A673 (cell line): ENCODE data around the gene ZP3. TPM values are rescaled to one million over a fixed set of nuclear protein-coding genes. Genes with fewer than 3 reads are reported as not detected.
"Not testable (repeated sequence)": the region's sequence is repeated elsewhere in the genome, so short reads cannot be mapped to it uniquely, and the experiment has no call there.

Source experiments
- BruUV-seq: library from RNA; stranded (reverse); fragments of 400-500 nt; replicated peaks from 2 replicates; lab custom pipeline; 2021; lab: Mats Ljungman, UMichigan
- CTCF ChIA-PET: fragments of 300-600 bp; sonication (Branson Sonifier 250); formaldehyde crosslinking; loops from one replicate; lab custom pipeline; 2022; ENCODE audit warnings: antibody characterized with exemption; lab: Charles Lee
- POLR2A ChIA-PET: fragments of 300-600 bp; sonication (Branson Sonifier 250); formaldehyde crosslinking; loops from one replicate; lab custom pipeline; 2022; ENCODE audit warnings: antibody characterized with exemption; ENCODE audit not compliant: low non-redundant PET; lab: Charles Lee
- DNase-seq: peaks from one replicate; pipeline ENCODE4 v3.0.0-alpha.2; 2015; ENCODE audit warnings: low spot score
- H3K27ac ChIP-seq: fragments of 200-600 bp; sonication (generic); 2 replicates; pipeline ENCODE4 v1.5.1; 2016; ENCODE audit warnings: mixed run types, low read depth, mild to moderate bottlenecking, mixed read lengths, antibody characterized with exemption, low read length; ENCODE audit not compliant: poor library complexity, severe bottlenecking
- H3K27me3 ChIP-seq: fragments of 200-600 bp; sonication (generic); replicated peaks from 2 replicates; pipeline ENCODE4 v1.6.1; 2017; ENCODE audit warnings: mixed run types, low read depth, mild to moderate bottlenecking, mixed read lengths, antibody characterized with exemption, low read length; ENCODE audit not compliant: insufficient read depth, poor library complexity
- H3K36me3 ChIP-seq: fragments of 200-600 bp; sonication (generic); 2 replicates; pipeline ENCODE4 v1.6.1; 2016; ENCODE audit warnings: mixed run types, mild to moderate bottlenecking, mixed read lengths, antibody characterized with exemption, low read length; ENCODE audit not compliant: insufficient read depth, poor library complexity, severe bottlenecking
- H3K4me1 ChIP-seq: fragments of 200-600 bp; sonication (generic); 2 replicates; pipeline ENCODE4 v1.6.1; 2017; ENCODE audit warnings: mixed run types, mild to moderate bottlenecking, mixed read lengths, antibody characterized with exemption, low read length; ENCODE audit not compliant: insufficient read depth, poor library complexity, severe bottlenecking
- H3K4me3 ChIP-seq: fragments of 200-600 bp; sonication (generic); 2 replicates; pipeline ENCODE4 v1.5.1; 2016; ENCODE audit warnings: low read depth, mixed run types, mild to moderate bottlenecking, mixed read lengths, low read length; ENCODE audit not compliant: poor library complexity, severe bottlenecking
- H3K9me3 ChIP-seq: fragments of 200-600 bp; sonication (generic); 2 replicates; pipeline ENCODE4 v1.6.1; 2016; ENCODE audit warnings: mixed run types, low read depth, mild to moderate bottlenecking, mixed read lengths, antibody characterized with exemption, low read length; ENCODE audit not compliant: poor library complexity, severe bottlenecking
- intact Hi-C: fragments of 100-400 bp; cut with micrococcal nuclease; formaldehyde crosslinking; loops from one replicate; pipeline ENCODE4 v1.10.0; 2022; ENCODE audit not compliant: unreplicated experiment
- total RNA-seq: library from RNA; stranded (reverse); gene quantifications from 2 replicates; pipeline ENCODE4 v1.2.3, GENCODE V29; 2021

ZP3 gene
- total RNA-seq, 1 experiment from 2014 or later: 9.4 TPM

DNA sequence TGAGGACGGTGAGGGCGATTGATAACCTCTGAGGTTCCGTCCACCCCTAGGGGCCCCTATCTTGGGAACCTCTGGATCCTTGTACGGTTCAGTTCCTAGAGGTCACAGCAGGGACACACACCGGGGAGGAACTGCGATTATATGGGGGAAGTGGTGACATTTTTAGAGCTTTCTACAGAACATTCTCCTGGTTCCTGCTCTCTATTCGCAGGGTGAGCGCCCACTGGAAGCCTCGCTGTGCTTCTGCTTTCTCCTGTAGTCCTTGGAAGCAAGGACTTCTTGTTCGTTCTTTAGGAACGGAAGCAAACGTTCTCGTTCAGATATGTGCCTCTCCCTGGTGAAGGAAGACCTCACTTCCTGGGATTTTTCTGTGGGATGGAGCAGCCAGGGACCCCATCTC, 63.2 kb downstream of the ZP3 start:
- H3K9me3 ChIP-seq, H3K36me3 ChIP-seq, H3K4me1 ChIP-seq, H3K27ac ChIP-seq, intact Hi-C loops, DNase-seq, H3K4me3 ChIP-seq, BruUV-seq, POLR2A ChIA-PET, CTCF ChIA-PET, H3K27me3 ChIP-seq: not testable (repeated sequence)

Other genes with a start within 250 kb of the ZP3 start
- 1.7 and 1.8 TPM in 2 replicates for gene SRRM3, start 223.1 kb upstream of the ZP3 start, total RNA-seq
- gene HSPB1, start 122.3 kb upstream of the ZP3 start, total RNA-seq: 354 and 375 TPM in 2 replicates
- 222 and 249 TPM in 2 replicates for gene YWHAG, start 66.0 kb upstream of the ZP3 start, total RNA-seq
- 1.2 and 1.8 TPM in 2 replicates for gene SSC4D, start 15.3 kb upstream of the ZP3 start, total RNA-seq
- 33.8 and 41.9 TPM in 2 replicates for gene DTX2, start 36.8 kb downstream of the ZP3 start, total RNA-seq
- gene UPK3B, start 85.6 kb downstream of the ZP3 start, total RNA-seq: 1.4 TPM in 1 of 2 replicates, not detected in the other
- 0.13 TPM in 1 of 2 replicates, not detected in the other for gene SPDYE16, start 118.3 kb downstream of the ZP3 start, total RNA-seq
- 30.6 and 32.2 TPM in 2 replicates for gene POMZP3, start 202.3 kb downstream of the ZP3 start, total RNA-seq